H1 (cell line): Measurements from ENCODE around the gene WDR45.

Source experiments
- CREB1 ChIP-seq: IDR thresholded peaks from 2 replicates; pipeline ENCODE4 v1.6.1; 2012; ENCODE audit warnings: inconsistent platforms
- CTCF ChIP-seq, 3 experiments: IDR thresholded peaks; 1 replicate in 2 of 3; 2 replicates in 1 of 3; pipeline versions ENCODE4 v1.5.1 to v1.6.1; 2011; ENCODE audit warnings: low read length in 3 of 3, mild to moderate bottlenecking in 3 of 3, inconsistent platforms in 2 of 3, low read depth in 1 of 3, moderate library complexity in 1 of 3; ENCODE audit not compliant: insufficient read depth in 1 of 3; ENCODE audit errors: control extremely low read depth in 1 of 3
- NRF1 ChIP-seq: IDR thresholded peaks from 2 replicates; pipeline ENCODE4 v1.6.1; 2011; ENCODE audit warnings: mild to moderate bottlenecking, low read depth, low read length, improper control_type of control experiment
- POLR2AphosphoS5 ChIP-seq: IDR thresholded peaks from 2 replicates; pipeline ENCODE4 v1.6.1; 2011; ENCODE audit warnings: low read depth, low read length
- RAD21 ChIP-seq, 2 experiments: IDR thresholded peaks in 1 of 2; conservative IDR thresholded peaks in 1 of 2; 2 replicates each; pipeline ENCODE4 v1.6.1; 2011; ENCODE audit warnings: low read depth in 2 of 2, low read length in 2 of 2, improper control_type of control experiment in 1 of 2, inconsistent platforms in 1 of 2, mild to moderate bottlenecking in 1 of 2, moderate library complexity in 1 of 2
- RFX5 ChIP-seq: IDR thresholded peaks from 2 replicates; pipeline ENCODE4 v1.6.1; 2011; ENCODE audit warnings: low read depth, low read length, improper control_type of control experiment, borderline replicate concordance
- SIN3A ChIP-seq, 2 experiments: IDR thresholded peaks in 1 of 2; conservative IDR thresholded peaks in 1 of 2; 2 replicates each; pipeline ENCODE4 v1.6.1; 2011 to 2012; ENCODE audit warnings: low read length in 2 of 2, improper control_type of control experiment in 1 of 2, low read depth in 1 of 2, mild to moderate bottlenecking in 1 of 2
- SP2 ChIP-seq: IDR thresholded peaks from 2 replicates; pipeline ENCODE4 v1.6.1; 2012; ENCODE audit warnings: mild to moderate bottlenecking, low read length, inconsistent platforms

GRCh38 chrX:49040376-49040955 lies 39.2 kb downstream of the WDR45 start:
- no peak for TF ChIP-seq SP2
- TF ChIP-seq NRF1, result no peak
- TF ChIP-seq CTCF (IDR thresholded peaks at IDR 0.05; ENCODE audit: control extremely low read depth in 1 of 3, insufficient read depth in 1 of 3, low read depth in 1 of 3, low read length in 3 of 3), result no peak
- TF ChIP-seq SIN3A (conservative IDR thresholded peaks at IDR 0.05 in 1 of 2, IDR thresholded peaks at IDR 0.05 in 1 of 2; ENCODE audit: low read depth in 1 of 2, low read length in 2 of 2), result peak in 1 of 2 experiments; percentile 42; a peak in 1 of 4 replicates
- TF ChIP-seq POLR2AphosphoS5, result no peak
- no peak for TF ChIP-seq CREB1
- TF ChIP-seq RAD21 (IDR thresholded peaks at IDR 0.05 in 1 of 2, conservative IDR thresholded peaks at IDR 0.05 in 1 of 2; ENCODE audit: low read depth in 2 of 2, low read length in 2 of 2), result no peak
- TF ChIP-seq RFX5, result no peak
